ENCODE data around the gene PLXNA4.

Gene PLXNA4

DNA sequence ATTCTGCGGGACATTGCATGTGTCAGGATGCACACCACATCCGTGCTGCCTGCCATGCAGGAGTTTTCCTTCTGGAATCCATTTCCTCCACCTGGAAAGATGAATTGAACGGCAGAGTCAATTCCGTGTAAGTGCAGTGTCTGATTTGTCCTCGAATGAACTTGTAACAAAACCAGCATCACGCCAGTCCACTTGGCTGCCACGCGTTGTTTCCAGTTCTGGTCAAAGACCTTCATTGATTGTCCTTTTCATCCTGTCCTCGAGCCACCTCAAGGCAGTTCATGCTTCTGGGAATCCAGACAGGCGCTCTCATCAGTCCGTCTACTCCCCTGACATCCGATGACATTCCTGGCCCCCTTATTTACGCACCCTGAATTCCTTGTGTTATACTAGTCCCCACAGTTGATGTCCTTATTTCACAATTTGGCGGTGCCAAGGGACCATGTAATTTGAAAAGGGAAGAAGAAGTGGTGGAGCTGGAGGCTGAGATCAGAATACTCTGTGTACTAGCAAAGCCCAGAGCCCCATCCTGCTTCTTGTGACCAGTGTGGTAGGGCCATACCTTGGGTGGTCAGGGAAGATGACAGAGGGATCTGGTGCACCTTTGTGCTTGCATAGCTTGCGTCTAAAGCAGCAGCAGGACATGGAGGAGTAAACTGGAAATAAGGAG lies 502.2 kb downstream of the PLXNA4 start:
- ATAC-seq (ENCODE audit: low read depth) (no peak), DNase-seq (ENCODE audit: low spot score in 2 of 2) (no peak)
- Mint-ChIP-seq H3K27me3 (peaks cover 2% of the 10 kb centered on the region), H3K36me3 (no peaks in the 10 kb centered on the region), H3K27ac (no peak overlapping the region), H3K9me3 (no peaks in the 10 kb centered on the region), H3K4me1 (no peaks in the 10 kb centered on the region), H3K4me3 (no peak overlapping the region)
